GM13977 (cell line): ENCODE results near the gene PRIM2.
"Not testable (repeated sequence)": the region's sequence is repeated elsewhere in the genome, so short reads cannot be mapped to it uniquely, and the experiment has no call there.

Experiments used
- DNase-seq: peaks from one replicate; pipeline ENCODE4 v3.0.0; 2012; ENCODE audit warnings: low spot score
- in situ Hi-C: fragments of 300-500 bp; cut with MboI; formaldehyde crosslinking; loops from one replicate; pipeline ENCODE4 v1.12.0; 2022; ENCODE audit warnings: low sequenced_read_pairs, low pct_unique_long_range_greater_than_20kb, mixed read lengths, inconsistent platforms; ENCODE audit not compliant: unreplicated experiment
- TF ChIP-seq, protein P1 (sequence below): IDR thresholded peaks from 2 replicates; pipeline ENCODE4 v1.5.1; 2012; ENCODE audit warnings: mild to moderate bottlenecking, control low read depth; ENCODE audit not compliant: insufficient read depth; ENCODE audit errors: extremely low read depth, missing control alignments

The PRIM2 gene

GRCh38 chr6:57317060-57317943 is at the start of gene PRIM2:
Gene PRIM2 (plus strand): TSS chr6:57317630. CDS start chr6:57318446, 816 bp downstream.
- DNase-seq, result peak; percentile 82
- TF ChIP-seq, protein P1, sequence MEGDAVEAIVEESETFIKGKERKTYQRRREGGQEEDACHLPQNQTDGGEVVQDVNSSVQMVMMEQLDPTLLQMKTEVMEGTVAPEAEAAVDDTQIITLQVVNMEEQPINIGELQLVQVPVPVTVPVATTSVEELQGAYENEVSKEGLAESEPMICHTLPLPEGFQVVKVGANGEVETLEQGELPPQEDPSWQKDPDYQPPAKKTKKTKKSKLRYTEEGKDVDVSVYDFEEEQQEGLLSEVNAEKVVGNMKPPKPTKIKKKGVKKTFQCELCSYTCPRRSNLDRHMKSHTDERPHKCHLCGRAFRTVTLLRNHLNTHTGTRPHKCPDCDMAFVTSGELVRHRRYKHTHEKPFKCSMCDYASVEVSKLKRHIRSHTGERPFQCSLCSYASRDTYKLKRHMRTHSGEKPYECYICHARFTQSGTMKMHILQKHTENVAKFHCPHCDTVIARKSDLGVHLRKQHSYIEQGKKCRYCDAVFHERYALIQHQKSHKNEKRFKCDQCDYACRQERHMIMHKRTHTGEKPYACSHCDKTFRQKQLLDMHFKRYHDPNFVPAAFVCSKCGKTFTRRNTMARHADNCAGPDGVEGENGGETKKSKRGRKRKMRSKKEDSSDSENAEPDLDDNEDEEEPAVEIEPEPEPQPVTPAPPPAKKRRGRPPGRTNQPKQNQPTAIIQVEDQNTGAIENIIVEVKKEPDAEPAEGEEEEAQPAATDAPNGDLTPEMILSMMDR, result no peak
- in situ Hi-C loops, result loop anchor here (5.0 to 25.0 kb wide), 4 partner anchors 305 to 955 kb away; no protein-coding TSS in a partner anchor

GRCh38 chr6:57268294-57268640 is 49.2 kb upstream of the PRIM2 start:
- no peak for DNase-seq
- TF ChIP-seq, protein P1, result no peak
- in situ Hi-C loops, result no loop called here

DNA sequence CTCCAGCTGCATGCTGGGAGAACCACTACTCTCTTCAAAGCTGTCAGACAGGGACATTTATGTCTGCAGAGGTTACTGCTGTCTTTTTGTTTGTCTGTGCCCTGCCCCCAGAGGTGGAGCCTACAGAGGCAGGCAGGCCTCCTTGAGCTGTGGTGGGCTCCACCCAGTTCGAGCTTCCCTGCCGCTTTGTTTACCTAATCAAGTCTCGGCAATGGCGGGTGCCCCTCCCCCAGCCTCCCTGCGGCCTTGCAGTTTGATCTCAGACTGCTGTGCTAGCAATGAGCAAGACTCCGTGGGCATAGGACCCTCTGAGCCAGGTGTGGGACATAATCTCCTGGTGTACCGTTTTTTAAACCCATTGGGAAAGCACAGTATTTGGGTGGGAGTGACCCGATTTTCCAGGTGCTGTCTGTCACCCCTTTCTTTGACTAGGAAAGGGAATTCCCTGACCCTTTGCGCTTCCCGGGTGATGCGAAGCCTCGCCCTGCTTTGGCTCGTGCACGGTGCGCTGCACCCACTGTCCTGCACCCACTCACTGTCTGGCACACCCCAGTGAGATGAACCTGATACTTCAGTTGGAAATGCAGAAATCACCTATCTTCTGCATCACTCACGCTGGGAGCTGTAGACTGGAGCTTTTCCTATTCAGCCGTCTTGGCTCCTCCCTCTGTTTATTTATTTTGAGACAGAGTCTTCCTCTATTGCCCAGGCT is 43.2 kb upstream of the PRIM2 start:
- DNase-seq, result not testable (repeated sequence)

DNA sequence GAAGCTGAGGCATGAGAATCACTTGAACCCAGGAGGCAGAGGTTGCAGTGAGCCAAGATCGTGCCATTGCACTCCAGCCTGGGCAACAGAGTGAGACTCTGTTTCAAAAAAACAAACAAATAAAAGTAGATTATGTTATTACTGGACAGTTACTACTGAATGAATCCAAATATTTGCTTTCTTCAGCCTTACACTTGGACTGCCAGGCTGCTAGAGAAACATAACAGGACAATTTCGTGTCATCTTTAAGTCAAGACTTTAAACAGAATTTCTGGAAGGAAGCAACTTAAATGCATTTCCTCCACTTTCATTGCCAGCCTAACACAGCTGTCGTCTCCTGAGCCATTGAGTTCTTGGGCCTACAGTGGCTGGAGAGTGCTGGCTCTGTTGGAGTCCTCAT is 42.0 kb upstream of the PRIM2 start:
- no peak for DNase-seq
- in situ Hi-C loops, result no loop called here
- TF ChIP-seq, protein P1, result no peak

More for the DNA sequence above, 43.2 kb upstream of the PRIM2 start:
- in situ Hi-C loops, result not testable (repeated sequence)

DNA sequence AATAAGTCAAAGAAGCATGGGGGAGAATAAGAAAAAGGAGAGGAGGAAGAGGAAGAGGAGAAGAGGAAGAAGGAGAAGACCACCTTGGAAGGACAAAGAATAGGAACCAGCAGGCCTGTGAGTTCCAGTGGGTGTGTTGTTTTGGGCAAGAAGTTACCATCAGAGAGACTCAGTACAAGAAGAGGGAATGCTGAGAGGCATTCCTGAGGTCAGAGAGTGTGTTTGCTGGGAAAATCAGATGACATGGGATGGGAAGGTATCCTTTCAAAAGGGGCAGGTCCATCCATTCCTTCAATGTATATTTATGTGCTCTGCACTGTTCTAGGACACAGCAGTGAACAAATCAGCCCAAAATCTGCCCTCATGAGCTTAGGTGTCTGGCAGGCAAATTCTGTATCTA is 40.5 kb upstream of the PRIM2 start:
- in situ Hi-C loops, result no loop called here
- TF ChIP-seq, protein P1, result no peak
- no peak for DNase-seq

DNA sequence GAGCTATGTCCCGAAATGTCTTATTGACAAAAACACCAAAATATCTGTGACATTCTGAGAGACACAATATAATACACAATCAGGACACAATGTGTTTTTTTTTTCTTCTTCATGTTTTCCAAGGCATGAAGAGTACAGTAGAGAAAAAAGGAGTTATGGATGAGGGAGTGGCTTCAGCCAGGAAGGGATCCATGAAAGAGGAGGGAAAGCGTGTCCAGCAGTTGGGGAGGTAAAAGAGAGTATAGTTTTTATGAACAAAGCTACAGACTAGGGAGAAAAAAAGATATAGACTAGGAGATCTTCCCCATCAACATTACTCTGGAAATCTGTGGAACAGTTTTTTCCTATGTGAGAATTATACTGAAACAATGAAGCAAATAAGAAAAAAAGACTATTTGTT is 38.9 kb upstream of the PRIM2 start:
- TF ChIP-seq, protein P1, result no peak
- no peak for DNase-seq
- in situ Hi-C loops, result no loop called here

- in situ Hi-C loops, result no loop called here
- TF ChIP-seq, protein P1, result no peak
- no peak for DNase-seq
Observed at GRCh38 chr6:57279013-57279412, 38.4 kb upstream of the PRIM2 start.
